ENCODE measurements around the gene PAX5.

DNA sequence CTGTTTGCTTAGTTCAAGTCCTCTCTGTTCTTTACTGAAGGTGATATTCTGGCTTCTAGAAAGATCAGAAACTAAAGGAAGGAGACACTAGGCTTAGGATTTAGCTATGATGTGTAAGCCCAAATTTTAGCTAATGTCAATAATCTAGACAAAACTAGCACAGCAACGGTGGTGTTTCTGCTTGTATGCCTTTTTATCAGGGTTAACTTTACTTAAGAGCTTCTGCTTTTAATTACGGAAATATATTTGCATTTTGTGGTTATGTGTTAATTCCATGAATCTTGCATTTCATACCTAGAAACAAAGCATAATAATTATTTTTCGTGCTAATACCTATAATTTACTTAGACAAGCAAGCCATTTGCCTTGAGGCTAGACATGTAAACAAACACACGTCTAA, 96.1 kb downstream of the PAX5 start:
- TF ChIP-seq, protein P1, sequence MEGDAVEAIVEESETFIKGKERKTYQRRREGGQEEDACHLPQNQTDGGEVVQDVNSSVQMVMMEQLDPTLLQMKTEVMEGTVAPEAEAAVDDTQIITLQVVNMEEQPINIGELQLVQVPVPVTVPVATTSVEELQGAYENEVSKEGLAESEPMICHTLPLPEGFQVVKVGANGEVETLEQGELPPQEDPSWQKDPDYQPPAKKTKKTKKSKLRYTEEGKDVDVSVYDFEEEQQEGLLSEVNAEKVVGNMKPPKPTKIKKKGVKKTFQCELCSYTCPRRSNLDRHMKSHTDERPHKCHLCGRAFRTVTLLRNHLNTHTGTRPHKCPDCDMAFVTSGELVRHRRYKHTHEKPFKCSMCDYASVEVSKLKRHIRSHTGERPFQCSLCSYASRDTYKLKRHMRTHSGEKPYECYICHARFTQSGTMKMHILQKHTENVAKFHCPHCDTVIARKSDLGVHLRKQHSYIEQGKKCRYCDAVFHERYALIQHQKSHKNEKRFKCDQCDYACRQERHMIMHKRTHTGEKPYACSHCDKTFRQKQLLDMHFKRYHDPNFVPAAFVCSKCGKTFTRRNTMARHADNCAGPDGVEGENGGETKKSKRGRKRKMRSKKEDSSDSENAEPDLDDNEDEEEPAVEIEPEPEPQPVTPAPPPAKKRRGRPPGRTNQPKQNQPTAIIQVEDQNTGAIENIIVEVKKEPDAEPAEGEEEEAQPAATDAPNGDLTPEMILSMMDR (IDR thresholded peaks at IDR 0.05) = no peak
- no peak for TF ChIP-seq POLR2A (IDR thresholded peaks at IDR 0.05)
